Lower lobe of right lung (tissue), 2 donors: ENCODE measurements around the gene CLEC11A. TPM values are rescaled to one million over a fixed set of nuclear protein-coding genes. Genes with fewer than 3 reads are reported as not detected.

Experiments
- ATAC-seq, 2 donors: fragments of 200-7000 bp; cut with Tn5 transposase; one replicate each; pipeline ENCODE4 v1.9.1; 2020 to 2022; ENCODE audit warnings: mild to moderate bottlenecking in 2 of 2, moderate library complexity in 2 of 2
- DNase-seq: peaks from one replicate; pipeline ENCODE4 v3.0.0-alpha.2; 2020
- H3K27ac ChIP-seq: fragments of 200-600 bp; one replicate; pipeline ENCODE4 v1.8.0; 2022
- H3K27me3 ChIP-seq: fragments of 200-600 bp; one replicate; pipeline ENCODE4 v1.8.0; 2022; ENCODE audit warnings: low read depth
- H3K36me3 ChIP-seq: fragments of 200-600 bp; one replicate; pipeline ENCODE4 v1.8.0; 2022; ENCODE audit warnings: mild to moderate bottlenecking
- H3K4me1 ChIP-seq: fragments of 200-600 bp; one replicate; pipeline ENCODE4 v1.8.0; 2022
- H3K4me3 ChIP-seq: fragments of 200-600 bp; one replicate; pipeline ENCODE4 v1.8.0; 2022; ENCODE audit warnings: mild to moderate bottlenecking
- H3K9me3 ChIP-seq: fragments of 200-600 bp; one replicate; pipeline ENCODE4 v1.8.0; 2022
- intact Hi-C: fragments of 100-400 bp; cut with DNase I; formaldehyde crosslinking; loops from one replicate; pipeline ENCODE4 v1.11.0; 2022
- total RNA-seq: library from RNA; stranded (reverse); fragmentation: NEBNext Ultra II Directional; extraction: Animal tissue kit (Norgen Biotek cat#: 25700); gene quantifications from one replicate; pipeline ENCODE4 v1.2.1, GENCODE V29; 2021
- TF ChIP-seq, protein P1 (sequence below): fragments of 200-600 bp; IDR thresholded peaks from one replicate; pipeline ENCODE4 v1.8.0; 2022; ENCODE audit warnings: antibody characterized with exemption, mild to moderate bottlenecking
- donor health status: DM: no; HTN: yes; CAD: no; lungs with severe emphysema.

The CLEC11A gene
- total RNA-seq, 1 donor from 2014 or later = 9.8 TPM

DNA sequence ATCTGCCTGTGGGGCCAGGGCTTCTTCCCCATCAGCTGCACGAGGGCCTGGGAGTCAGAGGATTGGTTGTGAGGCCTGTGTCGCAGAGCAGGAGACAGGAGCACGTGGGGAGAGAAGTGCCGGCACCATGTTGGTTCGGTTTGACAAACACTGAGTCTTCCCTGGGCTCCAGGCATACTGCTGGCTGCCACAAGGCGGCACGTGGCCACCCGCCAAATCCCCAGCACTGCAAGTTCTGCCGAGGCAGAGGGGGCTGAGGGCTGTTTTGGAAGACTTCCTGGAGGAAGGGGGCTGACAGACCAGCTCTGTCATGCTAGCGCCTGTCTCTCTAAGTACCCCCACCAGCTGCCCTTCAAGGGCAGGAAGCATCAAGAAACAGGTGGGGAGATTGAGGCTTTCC lies 13.1 kb upstream of the CLEC11A start:
- DNase-seq (no peak), ATAC-seq (no peak)
- Histone ChIP-seq H3K27ac (no peak overlapping the region), H3K4me1 (no peaks in the 10 kb centered on the region), H3K4me3 (no peak overlapping the region), H3K27me3 (peaks cover 35% of the 10 kb centered on the region), H3K36me3 (no peaks in the 10 kb centered on the region), H3K9me3 (no peaks in the 10 kb centered on the region)
- TF ChIP-seq, protein P1, sequence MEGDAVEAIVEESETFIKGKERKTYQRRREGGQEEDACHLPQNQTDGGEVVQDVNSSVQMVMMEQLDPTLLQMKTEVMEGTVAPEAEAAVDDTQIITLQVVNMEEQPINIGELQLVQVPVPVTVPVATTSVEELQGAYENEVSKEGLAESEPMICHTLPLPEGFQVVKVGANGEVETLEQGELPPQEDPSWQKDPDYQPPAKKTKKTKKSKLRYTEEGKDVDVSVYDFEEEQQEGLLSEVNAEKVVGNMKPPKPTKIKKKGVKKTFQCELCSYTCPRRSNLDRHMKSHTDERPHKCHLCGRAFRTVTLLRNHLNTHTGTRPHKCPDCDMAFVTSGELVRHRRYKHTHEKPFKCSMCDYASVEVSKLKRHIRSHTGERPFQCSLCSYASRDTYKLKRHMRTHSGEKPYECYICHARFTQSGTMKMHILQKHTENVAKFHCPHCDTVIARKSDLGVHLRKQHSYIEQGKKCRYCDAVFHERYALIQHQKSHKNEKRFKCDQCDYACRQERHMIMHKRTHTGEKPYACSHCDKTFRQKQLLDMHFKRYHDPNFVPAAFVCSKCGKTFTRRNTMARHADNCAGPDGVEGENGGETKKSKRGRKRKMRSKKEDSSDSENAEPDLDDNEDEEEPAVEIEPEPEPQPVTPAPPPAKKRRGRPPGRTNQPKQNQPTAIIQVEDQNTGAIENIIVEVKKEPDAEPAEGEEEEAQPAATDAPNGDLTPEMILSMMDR = no peak
- intact Hi-C loops = no loop called here

DNA sequence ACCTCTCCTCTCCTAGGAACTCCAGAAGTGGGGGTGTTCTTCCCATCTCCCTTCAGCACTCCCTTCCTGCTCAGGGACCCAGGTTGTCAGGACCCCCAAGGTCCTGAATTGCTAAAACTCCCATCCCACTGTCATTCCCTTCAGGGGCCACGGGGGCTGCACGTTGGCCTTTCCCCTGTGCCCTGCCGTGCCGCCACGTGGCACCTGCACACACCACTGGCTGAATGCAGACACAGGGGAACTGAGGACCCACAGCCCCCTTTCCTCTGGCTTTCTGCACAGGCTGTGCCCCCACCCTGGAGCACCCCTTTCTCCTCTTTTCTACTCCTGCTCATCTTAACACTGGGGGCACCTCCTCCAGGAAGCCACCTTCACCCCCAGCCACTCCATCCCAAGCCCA lies 12.6 kb upstream of the CLEC11A start:
- no peaks in the 10 kb centered on the region for H3K36me3 ChIP-seq
- no peak overlapping the region for H3K27ac ChIP-seq
- no peak for ATAC-seq
- no peak for DNase-seq
- TF ChIP-seq, protein P1 = no peak
- H3K4me3 ChIP-seq = no peak overlapping the region
- intact Hi-C loops = no loop called here
- no peaks in the 10 kb centered on the region for H3K4me1 ChIP-seq
- H3K9me3 ChIP-seq = no peaks in the 10 kb centered on the region
- H3K27me3 ChIP-seq = peaks cover 31% of the 10 kb centered on the region

DNA sequence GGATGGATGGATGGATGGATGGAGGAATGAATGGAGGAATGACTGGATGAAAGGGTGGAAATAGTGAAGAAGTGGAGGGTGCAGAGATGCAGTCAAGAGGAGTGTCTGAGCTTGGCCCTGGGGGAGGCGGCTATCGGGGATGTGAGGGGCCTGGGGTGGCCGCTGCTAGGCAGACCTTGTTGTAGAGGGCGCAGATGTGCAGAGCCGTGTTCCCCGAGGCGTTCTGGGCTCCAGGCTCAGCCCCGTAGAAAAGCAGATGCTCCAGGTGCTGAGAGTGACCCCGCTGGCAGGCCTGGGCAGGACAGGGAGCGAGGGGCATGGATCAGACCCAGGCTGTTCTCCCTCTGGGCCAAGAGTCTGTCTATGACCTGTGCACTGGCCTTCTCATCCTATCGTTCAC lies 12.0 kb upstream of the CLEC11A start:
- no peaks in the 10 kb centered on the region for H3K9me3 ChIP-seq
- H3K27me3 ChIP-seq = peaks cover 36% of the 10 kb centered on the region
- H3K36me3 ChIP-seq = no peaks in the 10 kb centered on the region
- no peak overlapping the region for H3K27ac ChIP-seq
- H3K4me3 ChIP-seq = no peak overlapping the region
- DNase-seq = no peak
- no peak for ATAC-seq
- H3K4me1 ChIP-seq = no peaks in the 10 kb centered on the region
- TF ChIP-seq, protein P1 = no peak
- intact Hi-C loops = no loop called here

DNA sequence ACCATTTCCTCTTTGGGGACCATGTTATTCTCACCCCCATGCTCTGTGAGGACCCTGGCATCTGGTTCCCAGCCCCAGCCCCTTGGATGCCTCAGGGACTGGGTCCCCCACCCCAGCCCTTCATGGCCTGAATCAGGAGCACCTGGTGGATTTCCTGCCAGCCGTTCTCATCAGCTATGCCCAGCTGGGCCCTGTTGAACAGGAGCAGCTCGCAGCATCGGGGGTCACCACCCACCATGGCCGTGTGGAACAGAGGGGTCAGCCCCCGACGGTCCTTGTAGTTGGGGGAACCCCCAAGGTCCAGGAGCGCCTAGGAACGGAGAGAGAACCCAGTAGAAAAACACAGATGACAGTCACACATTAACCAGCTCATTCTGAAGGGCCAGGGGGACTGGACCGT lies 11.4 kb upstream of the CLEC11A start:
- TF ChIP-seq, protein P1 = no peak
- Histone ChIP-seq H3K36me3 (no peaks in the 10 kb centered on the region), H3K9me3 (no peaks in the 10 kb centered on the region), H3K27me3 (peaks cover 37% of the 10 kb centered on the region), H3K27ac (no peak overlapping the region), H3K4me1 (no peaks in the 10 kb centered on the region), H3K4me3 (no peak overlapping the region)
- DNase-seq = no peak
- ATAC-seq = no peak
- intact Hi-C loops = no loop called here

DNA sequence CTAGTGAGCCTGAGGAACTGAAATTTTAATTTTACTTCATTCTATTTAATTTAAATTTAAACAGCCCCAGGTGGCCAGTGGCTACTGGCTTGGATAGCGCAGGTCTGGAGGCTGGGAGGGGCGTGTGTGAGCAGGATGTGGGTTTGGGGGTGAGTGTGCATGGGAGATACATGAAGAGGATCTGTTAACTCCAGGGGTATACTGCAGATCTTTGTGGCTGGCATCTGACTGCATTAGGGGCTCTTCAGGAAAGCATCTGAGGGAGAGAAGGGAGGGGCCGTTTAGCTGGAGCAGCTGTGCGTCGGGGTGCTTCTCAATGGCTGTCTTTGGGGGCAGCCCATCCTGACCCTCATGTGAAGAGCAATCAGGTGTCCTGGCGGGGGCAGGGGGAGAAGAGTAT lies 10.3 kb upstream of the CLEC11A start:
- H3K4me1 ChIP-seq = no peaks in the 10 kb centered on the region
- H3K36me3 ChIP-seq = no peaks in the 10 kb centered on the region
- TF ChIP-seq, protein P1 = no peak
- intact Hi-C loops = no loop called here
- H3K9me3 ChIP-seq = no peaks in the 10 kb centered on the region
- no peak overlapping the region for H3K4me3 ChIP-seq
- peaks cover 47% of the 10 kb centered on the region for H3K27me3 ChIP-seq
- no peak overlapping the region for H3K27ac ChIP-seq
- ATAC-seq (no peak), DNase-seq (no peak)
